Endothelial cell (in vitro differentiated cells): ENCODE data around the gene ANKUB1. TPM values are rescaled to one million over a fixed set of nuclear protein-coding genes. Genes with fewer than 3 reads are reported as not detected.

Source experiments
- DNase-seq: peaks from one replicate; pipeline ENCODE4 v3.0.0; 2021; ENCODE audit warnings: low spot score
- H3K27ac Mint-ChIP-seq: one replicate; pipeline ENCODE4 v1.8.0; 2021; ENCODE audit warnings: mixed read lengths, inconsistent platforms; ENCODE audit not compliant: unreplicated experiment
- H3K27me3 Mint-ChIP-seq: one replicate; pipeline ENCODE4 v1.8.0; 2021; ENCODE audit warnings: mild to moderate bottlenecking, moderate library complexity, mixed read lengths, inconsistent platforms; ENCODE audit not compliant: unreplicated experiment
- H3K36me3 Mint-ChIP-seq: one replicate; pipeline ENCODE4 v1.8.0; 2021; ENCODE audit warnings: mild to moderate bottlenecking, low read depth, mixed read lengths, inconsistent platforms; ENCODE audit not compliant: unreplicated experiment
- H3K4me1 Mint-ChIP-seq: one replicate; pipeline ENCODE4 v1.8.0; 2021; ENCODE audit warnings: mild to moderate bottlenecking, mixed read lengths, inconsistent platforms; ENCODE audit not compliant: unreplicated experiment
- H3K4me3 Mint-ChIP-seq: one replicate; pipeline ENCODE4 v1.8.0; 2021; ENCODE audit warnings: mild to moderate bottlenecking, mixed read lengths, inconsistent platforms; ENCODE audit not compliant: unreplicated experiment
- H3K9me3 Mint-ChIP-seq: one replicate; pipeline ENCODE4 v1.8.0; 2021; ENCODE audit warnings: mixed read lengths, inconsistent platforms; ENCODE audit not compliant: unreplicated experiment
- CTCF ChIP-seq: fragments of 200-600 bp; sonication (generic); IDR thresholded peaks from one replicate; pipeline ENCODE4 v1.5.0; 2021; ENCODE audit warnings: antibody characterized with exemption; ENCODE audit not compliant: unreplicated experiment
- total RNA-seq: library from RNA; stranded (reverse); fragmentation: NEBNext Ultra II Directional; extraction: Animal tissue kit (Norgen Biotek cat#: 25700); gene quantifications from one replicate; pipeline ENCODE4 v1.2.1, GENCODE V29; 2021; ENCODE audit not compliant: unreplicated experiment

ANKUB1 gene
- total RNA-seq, 1 donor from 2014 or later: not detected

GRCh38 chr3:149752051-149752787, 40.1 kb downstream of the ANKUB1 start, which contains the start of gene COMMD2:
TSS of gene COMMD2 (minus strand) at chr3:149752489. CDS start at chr3:149752444, 45 bp downstream.
- peak within 1 kb of the TSS; percentile 91 for H3K27ac Mint-ChIP-seq
- H3K4me3 Mint-ChIP-seq: peak within 1 kb of the TSS; percentile 98
- peaks cover 4% of the 10 kb centered on the region for H3K27me3 Mint-ChIP-seq
- H3K9me3 Mint-ChIP-seq: no peaks in the 10 kb centered on the region
- H3K36me3 Mint-ChIP-seq: peaks cover 12% of the 10 kb centered on the region
- peak; percentile 59 for TF ChIP-seq CTCF
- peak; percentile 66 for DNase-seq
- H3K4me1 Mint-ChIP-seq: peaks cover 15% of the 10 kb centered on the region

GRCh38 chr3:149751551-149751950, 40.8 kb downstream of the ANKUB1 start:
- Mint-ChIP-seq H3K4me1 (peaks cover 17% of the 10 kb centered on the region), H3K9me3 (no peaks in the 10 kb centered on the region), H3K27me3 (peaks cover 2% of the 10 kb centered on the region), H3K27ac (peak overlapping the region; percentile 91), H3K36me3 (peaks cover 18% of the 10 kb centered on the region), H3K4me3 (peak overlapping the region; percentile 98)
- no peak for TF ChIP-seq CTCF
- no peak for DNase-seq

GRCh38 chr3:149744606-149745005, 47.7 kb downstream of the ANKUB1 start:
- Mint-ChIP-seq H3K27ac (no peak overlapping the region), H3K4me1 (peaks cover 14% of the 10 kb centered on the region), H3K36me3 (peaks cover 33% of the 10 kb centered on the region), H3K27me3 (peaks cover 2% of the 10 kb centered on the region), H3K9me3 (no peaks in the 10 kb centered on the region), H3K4me3 (peak overlapping the region; percentile 11)
- no peak for TF ChIP-seq CTCF
- DNase-seq: no peak

- DNase-seq: no peak
- H3K4me1 Mint-ChIP-seq: peaks cover 17% of the 10 kb centered on the region
- H3K36me3 Mint-ChIP-seq: peaks cover 33% of the 10 kb centered on the region
- no peak overlapping the region for H3K4me3 Mint-ChIP-seq
- no peaks in the 10 kb centered on the region for H3K9me3 Mint-ChIP-seq
- TF ChIP-seq CTCF: no peak
- H3K27me3 Mint-ChIP-seq: peaks cover 2% of the 10 kb centered on the region
- no peak overlapping the region for H3K27ac Mint-ChIP-seq
Measured at GRCh38 chr3:149744151-149744550, 48.2 kb downstream of the ANKUB1 start.

- Mint-ChIP-seq H3K36me3 (no peaks in the 10 kb centered on the region), H3K4me3 (no peak overlapping the region), H3K27me3 (no peaks in the 10 kb centered on the region), H3K4me1 (peaks cover 30% of the 10 kb centered on the region), H3K27ac (no peak overlapping the region), H3K9me3 (no peaks in the 10 kb centered on the region)
- TF ChIP-seq CTCF: no peak
- no peak for DNase-seq
Measured at GRCh38 chr3:149739396-149739795, 53.0 kb downstream of the ANKUB1 start.
